ENCODE measurements around the gene COX8C.
"Not testable (repeated sequence)": the region's sequence is repeated elsewhere in the genome, so short reads cannot be mapped to it uniquely, and the experiment has no call there.

COX8C gene

DNA sequence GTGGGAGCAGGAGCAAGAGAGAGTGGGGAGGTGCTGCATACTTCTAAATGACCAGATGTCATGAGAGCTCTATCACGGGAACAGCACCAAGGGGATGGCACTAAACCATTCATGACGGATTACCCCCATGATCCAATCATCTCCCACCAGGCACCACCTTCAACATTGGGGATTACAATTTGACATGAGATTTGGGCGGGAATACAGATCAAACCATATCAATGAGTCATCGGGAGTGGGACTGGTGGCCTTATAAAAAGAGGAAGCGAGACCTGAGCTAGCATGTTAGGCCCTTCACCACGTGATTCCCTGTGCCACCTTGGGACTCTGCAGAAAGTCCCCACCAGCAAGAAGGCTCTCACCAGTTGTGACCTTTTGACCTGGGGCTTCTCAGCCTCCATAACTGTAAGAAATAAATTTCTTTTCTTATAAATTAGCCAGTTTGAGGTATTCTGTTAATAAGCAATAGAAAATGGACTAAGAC lies 28.7 kb downstream of the COX8C start:
- no peak for DNase-seq (ENCODE audit: low read depth)

DNA sequence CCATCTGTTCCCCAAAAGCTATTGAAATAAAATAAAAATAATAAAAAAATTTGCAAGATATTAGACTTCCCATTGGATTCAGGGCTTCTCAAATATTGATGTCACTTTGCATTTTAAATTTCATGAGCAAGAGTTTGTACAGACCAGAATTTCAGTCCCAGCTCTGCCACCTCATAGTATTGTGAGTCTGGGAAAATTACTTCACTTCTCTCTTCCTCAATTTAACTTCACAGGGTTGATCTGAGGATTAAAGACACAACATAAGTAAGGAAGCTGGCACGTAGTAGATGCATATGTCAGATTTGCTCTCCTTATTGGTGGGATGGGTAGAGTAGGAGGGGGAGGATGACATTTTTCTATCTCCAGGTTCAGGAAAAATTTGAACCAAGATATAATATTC lies 32.8 kb downstream of the COX8C start:
- no peak for DNase-seq (ENCODE audit: low read depth)

DNA sequence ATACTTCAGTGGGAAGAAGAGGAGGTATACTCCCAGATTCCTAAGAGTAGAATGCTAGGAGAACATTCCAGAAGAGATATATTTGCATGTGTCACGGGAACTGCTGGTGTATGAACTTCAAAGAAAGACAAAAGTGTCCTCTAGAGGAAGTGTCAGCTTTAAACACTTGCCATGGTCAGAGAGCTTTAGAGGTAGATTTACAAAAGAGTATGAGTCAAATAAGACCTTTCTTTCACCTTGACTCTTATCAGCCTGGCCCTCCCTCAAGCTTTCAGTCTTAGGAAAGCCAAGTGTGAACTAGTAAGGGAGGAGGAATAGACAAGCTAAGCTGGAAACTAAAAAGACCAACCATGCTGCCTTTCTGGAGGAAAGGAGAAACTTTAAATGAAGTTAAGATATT lies 34.7 kb downstream of the COX8C start:
- no peak for DNase-seq (ENCODE audit: low read depth)

DNA sequence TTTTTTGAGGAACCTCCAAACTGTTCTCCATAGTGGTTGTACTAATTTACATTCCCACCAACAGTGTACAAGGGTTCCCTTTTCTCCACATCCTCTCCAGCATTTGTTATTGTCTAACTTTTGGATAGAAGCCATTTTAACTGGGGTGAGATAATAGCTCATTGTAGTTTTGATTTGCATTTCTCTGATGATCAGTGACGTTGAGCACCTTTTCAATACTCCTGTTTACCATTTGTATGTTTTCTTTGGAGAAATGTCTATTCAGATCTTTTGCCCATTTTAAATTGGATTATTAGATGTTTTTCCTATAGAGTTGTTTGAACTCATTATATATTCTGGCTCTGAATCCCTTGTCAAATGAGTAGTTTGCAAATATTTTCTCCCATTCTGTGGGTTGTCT lies 37.3 kb downstream of the COX8C start:
- DNase-seq (ENCODE audit: low read depth), result not testable (repeated sequence)

DNA sequence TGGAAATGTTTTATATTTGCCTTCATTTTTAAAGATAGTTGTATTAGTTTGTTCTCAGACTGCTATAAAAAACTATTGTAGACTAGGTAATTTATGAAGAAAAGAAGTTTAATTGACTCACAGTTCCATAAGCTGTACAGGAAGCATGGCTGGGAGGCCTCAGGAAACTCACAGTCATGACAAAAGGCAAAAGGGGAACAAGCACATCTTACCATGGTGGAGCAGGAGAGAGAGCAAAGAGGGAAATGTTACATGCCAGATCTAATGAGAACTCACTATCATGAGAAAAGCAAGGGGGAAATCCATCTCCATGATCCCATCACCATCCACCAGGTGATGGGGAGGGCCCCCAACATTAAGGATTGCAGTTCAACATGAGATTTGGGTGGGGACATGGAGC lies 48.2 kb downstream of the COX8C start:
- DNase-seq (ENCODE audit: low read depth), result no peak

DNA sequence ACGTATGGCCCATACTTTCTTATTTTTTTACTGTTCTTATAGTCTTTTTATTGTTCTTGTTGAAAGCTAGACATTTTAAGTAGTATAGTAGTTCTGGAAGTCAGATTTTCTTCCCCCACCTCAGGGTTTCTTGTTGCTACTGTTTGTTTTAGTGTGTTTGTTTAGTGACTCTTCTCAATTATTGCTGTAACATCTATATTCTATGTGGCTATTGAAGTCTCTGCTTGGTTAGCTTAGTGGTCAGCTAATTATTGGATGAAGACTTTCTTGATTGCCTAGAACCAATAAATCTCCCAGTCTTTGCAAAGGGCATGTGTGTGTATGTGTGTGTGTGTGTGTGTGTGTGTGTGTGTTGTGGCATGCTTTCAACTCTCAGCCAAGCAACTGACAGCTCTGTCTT lies 49.5 kb downstream of the COX8C start:
- no peak for DNase-seq (ENCODE audit: low read depth)

Measured in stimulated activated CD8-positive, alpha-beta memory T cell treated with anti-CD3 and anti-CD28 coated beads, Interleukin-15, amount 100 ng/mL, for 1 hour (primary cell).